Prostate gland (tissue), 2 donors: ENCODE measurements around the gene GRHL1.

Experiments used
- POLR2A ChIP-seq: fragments of 450-650 bp; IDR thresholded peaks from one replicate; pipeline ENCODE4 v1.6.1; 2016; ENCODE audit warnings: antibody characterized with exemption, mild to moderate bottlenecking
- POLR2AphosphoS5 ChIP-seq: sonication (generic); formaldehyde crosslinking; IDR thresholded peaks from one replicate; pipeline ENCODE4 v1.6.1; 2017; ENCODE audit warnings: antibody characterized with exemption
- TF ChIP-seq, protein P1 (sequence below), 4 experiments: fragments of 200-600 bp in 2 of 4; fragments of 450-650 bp in 2 of 4; sonication (generic) in 2 of 4; IDR thresholded peaks; 1 replicate in 3 of 4; 2 replicates in 1 of 4; pipeline ENCODE4 v1.5.1; 2016 to 2019; ENCODE audit warnings: antibody characterized with exemption in 4 of 4, mild to moderate bottlenecking in 2 of 4, moderate library complexity in 2 of 4

GRCh38 chr2:10019174-10019573, 67.7 kb downstream of the GRHL1 start:
- TF ChIP-seq, protein P1, sequence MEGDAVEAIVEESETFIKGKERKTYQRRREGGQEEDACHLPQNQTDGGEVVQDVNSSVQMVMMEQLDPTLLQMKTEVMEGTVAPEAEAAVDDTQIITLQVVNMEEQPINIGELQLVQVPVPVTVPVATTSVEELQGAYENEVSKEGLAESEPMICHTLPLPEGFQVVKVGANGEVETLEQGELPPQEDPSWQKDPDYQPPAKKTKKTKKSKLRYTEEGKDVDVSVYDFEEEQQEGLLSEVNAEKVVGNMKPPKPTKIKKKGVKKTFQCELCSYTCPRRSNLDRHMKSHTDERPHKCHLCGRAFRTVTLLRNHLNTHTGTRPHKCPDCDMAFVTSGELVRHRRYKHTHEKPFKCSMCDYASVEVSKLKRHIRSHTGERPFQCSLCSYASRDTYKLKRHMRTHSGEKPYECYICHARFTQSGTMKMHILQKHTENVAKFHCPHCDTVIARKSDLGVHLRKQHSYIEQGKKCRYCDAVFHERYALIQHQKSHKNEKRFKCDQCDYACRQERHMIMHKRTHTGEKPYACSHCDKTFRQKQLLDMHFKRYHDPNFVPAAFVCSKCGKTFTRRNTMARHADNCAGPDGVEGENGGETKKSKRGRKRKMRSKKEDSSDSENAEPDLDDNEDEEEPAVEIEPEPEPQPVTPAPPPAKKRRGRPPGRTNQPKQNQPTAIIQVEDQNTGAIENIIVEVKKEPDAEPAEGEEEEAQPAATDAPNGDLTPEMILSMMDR (IDR thresholded peaks at IDR 0.05): no peak
- TF ChIP-seq POLR2A (no peak), POLR2AphosphoS5 (peak; percentile 46)
